ENCODE data around the gene ABTB2.

- TF ChIP-seq POLR2A (IDR thresholded peaks at IDR 0.05) = no peak
- TF ChIP-seq, protein P1, sequence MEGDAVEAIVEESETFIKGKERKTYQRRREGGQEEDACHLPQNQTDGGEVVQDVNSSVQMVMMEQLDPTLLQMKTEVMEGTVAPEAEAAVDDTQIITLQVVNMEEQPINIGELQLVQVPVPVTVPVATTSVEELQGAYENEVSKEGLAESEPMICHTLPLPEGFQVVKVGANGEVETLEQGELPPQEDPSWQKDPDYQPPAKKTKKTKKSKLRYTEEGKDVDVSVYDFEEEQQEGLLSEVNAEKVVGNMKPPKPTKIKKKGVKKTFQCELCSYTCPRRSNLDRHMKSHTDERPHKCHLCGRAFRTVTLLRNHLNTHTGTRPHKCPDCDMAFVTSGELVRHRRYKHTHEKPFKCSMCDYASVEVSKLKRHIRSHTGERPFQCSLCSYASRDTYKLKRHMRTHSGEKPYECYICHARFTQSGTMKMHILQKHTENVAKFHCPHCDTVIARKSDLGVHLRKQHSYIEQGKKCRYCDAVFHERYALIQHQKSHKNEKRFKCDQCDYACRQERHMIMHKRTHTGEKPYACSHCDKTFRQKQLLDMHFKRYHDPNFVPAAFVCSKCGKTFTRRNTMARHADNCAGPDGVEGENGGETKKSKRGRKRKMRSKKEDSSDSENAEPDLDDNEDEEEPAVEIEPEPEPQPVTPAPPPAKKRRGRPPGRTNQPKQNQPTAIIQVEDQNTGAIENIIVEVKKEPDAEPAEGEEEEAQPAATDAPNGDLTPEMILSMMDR (IDR thresholded peaks at IDR 0.05) = no peak
These were observed 52.0 kb downstream of the ABTB2 start for GRCh38 chr11:34305780-34306179.
